HG03439 (cell line): Measurements from ENCODE around the gene TMPRSS11E.
"Not testable (repeated sequence)": the region's sequence is repeated elsewhere in the genome, so short reads cannot be mapped to it uniquely, and the experiment has no call there.

Experiments
- ATAC-seq: cut with Tn5 transposase; IDR thresholded peaks from one replicate; pipeline ENCODE4 v1.9.1; 2021; ENCODE audit warnings: mild to moderate bottlenecking, moderate library complexity; ENCODE audit not compliant: unreplicated experiment

The TMPRSS11E gene

GRCh38 chr4:68460085-68460484 is 12.8 kb downstream of the TMPRSS11E start:
- no peak for ATAC-seq

- ATAC-seq: no peak
These were observed 14.5 kb downstream of the TMPRSS11E start for GRCh38 chr4:68461790-68462189.

GRCh38 chr4:68462691-68463090 is 15.4 kb downstream of the TMPRSS11E start:
- no peak for ATAC-seq

GRCh38 chr4:68463796-68464195 is 16.5 kb downstream of the TMPRSS11E start:
- ATAC-seq: no peak

GRCh38 chr4:68465058-68465457 is 17.8 kb downstream of the TMPRSS11E start:
- no peak for ATAC-seq

- ATAC-seq: no peak
These were observed 18.9 kb downstream of the TMPRSS11E start for GRCh38 chr4:68466185-68466584.

- ATAC-seq: no peak
These were observed 19.5 kb downstream of the TMPRSS11E start for GRCh38 chr4:68466751-68467150.

GRCh38 chr4:68469482-68469881 is 22.2 kb downstream of the TMPRSS11E start:
- no peak for ATAC-seq

- ATAC-seq: no peak
These were observed 28.9 kb downstream of the TMPRSS11E start for GRCh38 chr4:68476191-68476590.

GRCh38 chr4:68489338-68489737 is 42.1 kb downstream of the TMPRSS11E start:
- no peak for ATAC-seq

GRCh38 chr4:68490826-68491457 is 43.7 kb downstream of the TMPRSS11E start:
- ATAC-seq: no peak

GRCh38 chr4:68494688-68495087 is 47.4 kb downstream of the TMPRSS11E start:
- no peak for ATAC-seq

GRCh38 chr4:68498413-68499007 is 51.2 kb downstream of the TMPRSS11E start:
- peak; percentile 95 for ATAC-seq

- no peak for ATAC-seq
These were observed 51.8 kb downstream of the TMPRSS11E start for GRCh38 chr4:68499021-68499420.

- ATAC-seq: not testable (repeated sequence)
These were observed 56.2 kb downstream of the TMPRSS11E start for GRCh38 chr4:68503462-68503861.

GRCh38 chr4:68504836-68505235 is 57.6 kb downstream of the TMPRSS11E start:
- ATAC-seq: not testable (repeated sequence)

- not testable (repeated sequence) for ATAC-seq
These were observed 58.2 kb downstream of the TMPRSS11E start for GRCh38 chr4:68505452-68505851.

- no peak for ATAC-seq
These were observed 71.6 kb downstream of the TMPRSS11E start for GRCh38 chr4:68518889-68519288.

GRCh38 chr4:68520985-68521384 is 73.7 kb downstream of the TMPRSS11E start:
- ATAC-seq: no peak

GRCh38 chr4:68522232-68522631 is 75.0 kb downstream of the TMPRSS11E start:
- not testable (repeated sequence) for ATAC-seq

GRCh38 chr4:68535974-68536373 is 88.7 kb downstream of the TMPRSS11E start:
- no peak for ATAC-seq

- ATAC-seq: no peak
These were observed 89.1 kb downstream of the TMPRSS11E start for GRCh38 chr4:68536375-68536774.

GRCh38 chr4:68542742-68543141 is 95.5 kb downstream of the TMPRSS11E start:
- not testable (repeated sequence) for ATAC-seq
